Tibial nerve (tissue), 3 donors: ENCODE results near the gene AMACR.

Experiments used
- POLR2A ChIP-seq, 2 donors: fragments of 450-650 bp; IDR thresholded peaks; one replicate each; pipeline ENCODE4 v1.6.1; 2017; ENCODE audit warnings: antibody characterized with exemption in 2 of 2, mild to moderate bottlenecking in 2 of 2, moderate library complexity in 2 of 2
- TF ChIP-seq, protein P1 (sequence below), 5 experiments: fragments of 200-600 bp in 3 of 5; fragments of 450-650 bp in 2 of 5; sonication (generic) in 3 of 5; IDR thresholded peaks; one replicate each; pipeline ENCODE4 v1.5.1; 2016 to 2019; ENCODE audit warnings: antibody characterized with exemption in 5 of 5, mild to moderate bottlenecking in 3 of 5, moderate library complexity in 2 of 5

DNA sequence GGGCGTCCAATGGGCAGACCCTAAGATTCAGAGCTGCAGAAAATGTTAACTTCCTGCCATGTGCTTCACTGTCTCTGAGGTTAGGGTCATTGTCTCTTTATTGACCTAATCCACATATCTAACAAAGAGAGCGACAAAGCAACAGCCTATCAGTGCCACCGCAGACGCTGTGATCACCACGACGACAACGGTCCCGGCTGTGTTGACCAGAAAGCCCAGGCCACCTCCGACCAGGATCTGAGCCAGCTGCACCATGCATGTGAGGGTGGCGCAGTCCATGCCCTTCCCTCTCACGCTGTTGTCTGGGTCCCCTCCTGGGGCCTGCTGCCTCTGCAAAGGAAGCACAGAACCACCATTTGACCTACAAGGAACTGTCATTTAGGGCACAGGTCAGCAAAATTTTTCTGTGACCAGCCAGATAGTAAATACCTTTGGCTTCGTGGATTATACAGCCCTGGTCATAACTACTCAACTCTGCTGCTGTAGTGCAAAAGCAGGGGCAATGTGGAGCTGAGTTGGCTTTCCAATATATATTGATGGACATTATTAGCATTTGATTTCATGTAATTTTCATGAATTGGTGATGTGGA is 63.2 kb downstream of the AMACR start:
- TF ChIP-seq, protein P1, sequence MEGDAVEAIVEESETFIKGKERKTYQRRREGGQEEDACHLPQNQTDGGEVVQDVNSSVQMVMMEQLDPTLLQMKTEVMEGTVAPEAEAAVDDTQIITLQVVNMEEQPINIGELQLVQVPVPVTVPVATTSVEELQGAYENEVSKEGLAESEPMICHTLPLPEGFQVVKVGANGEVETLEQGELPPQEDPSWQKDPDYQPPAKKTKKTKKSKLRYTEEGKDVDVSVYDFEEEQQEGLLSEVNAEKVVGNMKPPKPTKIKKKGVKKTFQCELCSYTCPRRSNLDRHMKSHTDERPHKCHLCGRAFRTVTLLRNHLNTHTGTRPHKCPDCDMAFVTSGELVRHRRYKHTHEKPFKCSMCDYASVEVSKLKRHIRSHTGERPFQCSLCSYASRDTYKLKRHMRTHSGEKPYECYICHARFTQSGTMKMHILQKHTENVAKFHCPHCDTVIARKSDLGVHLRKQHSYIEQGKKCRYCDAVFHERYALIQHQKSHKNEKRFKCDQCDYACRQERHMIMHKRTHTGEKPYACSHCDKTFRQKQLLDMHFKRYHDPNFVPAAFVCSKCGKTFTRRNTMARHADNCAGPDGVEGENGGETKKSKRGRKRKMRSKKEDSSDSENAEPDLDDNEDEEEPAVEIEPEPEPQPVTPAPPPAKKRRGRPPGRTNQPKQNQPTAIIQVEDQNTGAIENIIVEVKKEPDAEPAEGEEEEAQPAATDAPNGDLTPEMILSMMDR (IDR thresholded peaks at IDR 0.05), result no peak
- TF ChIP-seq POLR2A (IDR thresholded peaks at IDR 0.05), result no peak
